Prostate gland (tissue), 2 donors: ENCODE data around the gene SMIM20.

ENCODE experiments used
- CTCF ChIP-seq, 4 experiments: fragments of 200-600 bp in 2 of 4; fragments of 450-650 bp in 2 of 4; sonication (generic) in 2 of 4; IDR thresholded peaks; 1 replicate in 3 of 4; 2 replicates in 1 of 4; pipeline ENCODE4 v1.5.1; 2016 to 2019; ENCODE audit warnings: antibody characterized with exemption in 4 of 4, mild to moderate bottlenecking in 2 of 4, moderate library complexity in 2 of 4
- POLR2A ChIP-seq: fragments of 450-650 bp; IDR thresholded peaks from one replicate; pipeline ENCODE4 v1.6.1; 2016; ENCODE audit warnings: antibody characterized with exemption, mild to moderate bottlenecking
- POLR2AphosphoS5 ChIP-seq: sonication (generic); formaldehyde crosslinking; IDR thresholded peaks from one replicate; pipeline ENCODE4 v1.6.1; 2017; ENCODE audit warnings: antibody characterized with exemption

GRCh38 chr4:25883565-25883964 lies 30.5 kb upstream of the SMIM20 start:
- TF ChIP-seq CTCF (IDR thresholded peaks at IDR 0.05) = no peak
- TF ChIP-seq POLR2A = no peak
- no peak for TF ChIP-seq POLR2AphosphoS5
